HEK293 (cell line): ENCODE measurements around the gene GINS2.

Experiments used
- ZFP41 ChIP-seq: fragments of 450-650 bp; formaldehyde crosslinking; IDR thresholded peaks from 2 replicates; pipeline ENCODE4 v1.5.1; 2016; ENCODE audit warnings: missing biosample characterization, missing genetic modification characterization, borderline replicate concordance
- ZNF174 ChIP-seq: fragments of 450-650 bp; formaldehyde crosslinking; IDR thresholded peaks from 2 replicates; pipeline ENCODE4 v1.5.0; 2017; ENCODE audit warnings: missing biosample characterization, mild to moderate bottlenecking, missing genetic modification characterization
- ZNF488 ChIP-seq: fragments of 450-650 bp; formaldehyde crosslinking; IDR thresholded peaks from 2 replicates; pipeline ENCODE4 v1.5.1; 2016; ENCODE audit warnings: missing biosample characterization, missing genetic modification characterization

GRCh38 chr16:85673529-85674417 is 15.0 kb downstream of the GINS2 start:
- no peak for TF ChIP-seq ZNF174 (tag by site-specific recombination)
- TF ChIP-seq ZFP41 (tag by site-specific recombination), result no peak
- no peak for TF ChIP-seq ZNF488 (tag by site-specific recombination)
